ENCODE data around the gene ARL5B.

- TF ChIP-seq CREB5 (CRISPR knock-in tag; IDR thresholded peaks at IDR 0.05; ENCODE audit: low read depth) (no peak), TOX (CRISPR knock-in tag; IDR thresholded peaks at IDR 0.05; ENCODE audit: borderline replicate concordance) (no peak), ARNTL (CRISPR knock-in tag; IDR thresholded peaks at IDR 0.05; ENCODE audit: borderline replicate concordance, low read depth) (no peak)
These were observed 25.7 kb downstream of the ARL5B start for GRCh38 chr10:18684953-18685352.

Data from SK-N-SH treated with all-trans-retinoic acid at 6 μM for 48 hours (cell line).